ENCODE data around the gene LONP1. TPM values are rescaled to one million over a fixed set of nuclear protein-coding genes. Genes with fewer than 3 reads are reported as not detected.

The LONP1 gene
- total RNA-seq, 1 donor = 163 TPM

GRCh38 chr19:5711025-5711424, 8.9 kb downstream of the LONP1 start:
- H4K20me1 ChIP-seq (ENCODE audit: insufficient read depth, low read length) = peaks cover 7% of the 10 kb centered on the region
- H3K9me3 ChIP-seq (ENCODE audit: low read depth, low read length) = no peaks in the 10 kb centered on the region
- peaks cover 30% of the 10 kb centered on the region for H3K79me2 ChIP-seq (ENCODE audit: insufficient read depth, low read length)
- no peaks in the 10 kb centered on the region for H3K4me1 ChIP-seq (ENCODE audit: insufficient read depth, low read length)
- H3K36me3 ChIP-seq (ENCODE audit: insufficient read depth, low read length) = peaks cover 48% of the 10 kb centered on the region
- no peak overlapping the region for H3K4me3 ChIP-seq (ENCODE audit: insufficient read depth, low read length)
- H3K27ac ChIP-seq (ENCODE audit: low read depth, low read length) = no peak overlapping the region
- no peak overlapping the region for H3K4me2 ChIP-seq (ENCODE audit: insufficient read depth, low read length)
- no peak for DNase-seq (ENCODE audit: insufficient read length, low spot score, missing footprints)
- no peak overlapping the region for H2AFZ ChIP-seq (ENCODE audit: low read length)
- no peaks in the 10 kb centered on the region for H3K27me3 ChIP-seq (ENCODE audit: insufficient read depth, low read length)
- TF ChIP-seq CTCF (IDR thresholded peaks at IDR 0.05; ENCODE audit: extremely low read depth, low read depth, low read length) = no peak

- Histone ChIP-seq H3K36me3 (ENCODE audit: insufficient read depth, low read length) (peaks cover 62% of the 10 kb centered on the region), H3K27me3 (ENCODE audit: insufficient read depth, low read length) (no peaks in the 10 kb centered on the region), H2AFZ (ENCODE audit: low read length) (no peak overlapping the region), H3K4me2 (ENCODE audit: insufficient read depth, low read length) (no peak overlapping the region), H3K79me2 (ENCODE audit: insufficient read depth, low read length) (peaks cover 6% of the 10 kb centered on the region), H3K27ac (ENCODE audit: low read depth, low read length) (no peak overlapping the region), H3K4me1 (ENCODE audit: insufficient read depth, low read length) (no peaks in the 10 kb centered on the region), H3K9me3 (ENCODE audit: low read depth, low read length) (no peaks in the 10 kb centered on the region), H4K20me1 (ENCODE audit: insufficient read depth, low read length) (peaks cover 7% of the 10 kb centered on the region), H3K4me3 (ENCODE audit: insufficient read depth, low read length) (no peak overlapping the region)
- no peak for TF ChIP-seq CTCF (IDR thresholded peaks at IDR 0.05; ENCODE audit: extremely low read depth, low read depth, low read length)
- DNase-seq (ENCODE audit: insufficient read length, low spot score, missing footprints) = peak; percentile 73
Observed at GRCh38 chr19:5707576-5708575, 12.1 kb downstream of the LONP1 start.

DNA sequence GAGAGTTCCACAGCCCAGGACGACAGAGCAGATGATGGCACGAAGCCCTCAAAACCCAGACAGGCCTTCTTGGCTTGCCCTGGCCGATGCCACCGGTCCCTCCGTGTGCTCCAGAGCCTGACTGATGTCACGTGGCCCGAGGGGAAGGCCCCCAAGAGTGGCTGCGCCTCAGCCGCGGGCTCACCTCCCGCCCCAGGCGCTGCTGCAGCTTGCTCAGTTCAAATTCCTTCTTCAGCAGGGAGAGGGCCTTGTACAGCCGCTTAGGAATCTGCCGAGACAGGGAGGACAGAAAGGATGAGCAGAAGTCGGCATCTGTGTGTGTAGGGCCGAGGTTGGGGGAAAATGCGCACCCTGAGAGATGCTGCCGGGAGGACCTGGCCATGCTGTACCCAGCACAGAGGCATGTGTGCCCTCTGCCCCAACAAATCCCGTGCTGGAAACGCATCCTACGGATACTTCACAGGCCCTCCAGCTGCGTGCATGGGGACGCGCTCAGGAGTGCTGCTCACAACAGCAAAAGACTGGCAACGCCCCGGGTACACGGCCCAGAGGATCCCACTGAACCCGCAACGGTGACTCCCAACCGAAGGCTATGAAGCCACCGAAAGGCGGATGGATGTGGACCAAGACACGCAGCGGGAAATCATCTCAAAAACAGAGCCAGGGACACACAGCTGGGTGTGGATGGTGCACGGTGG, 12.9 kb downstream of the LONP1 start:
- Histone ChIP-seq H3K79me2 (ENCODE audit: insufficient read depth, low read length) (peaks cover 4% of the 10 kb centered on the region), H3K9me3 (ENCODE audit: low read depth, low read length) (no peaks in the 10 kb centered on the region), H3K27ac (ENCODE audit: low read depth, low read length) (no peak overlapping the region), H3K36me3 (ENCODE audit: insufficient read depth, low read length) (peaks cover 54% of the 10 kb centered on the region), H3K4me2 (ENCODE audit: insufficient read depth, low read length) (no peak overlapping the region), H2AFZ (ENCODE audit: low read length) (no peak overlapping the region), H3K27me3 (ENCODE audit: insufficient read depth, low read length) (no peaks in the 10 kb centered on the region), H3K4me3 (ENCODE audit: insufficient read depth, low read length) (no peak overlapping the region), H3K4me1 (ENCODE audit: insufficient read depth, low read length) (no peaks in the 10 kb centered on the region), H4K20me1 (ENCODE audit: insufficient read depth, low read length) (peaks cover 4% of the 10 kb centered on the region)
- peak; percentile 65 for DNase-seq (ENCODE audit: insufficient read length, low spot score, missing footprints)
- no peak for TF ChIP-seq CTCF (IDR thresholded peaks at IDR 0.05; ENCODE audit: extremely low read depth, low read depth, low read length)

DNA sequence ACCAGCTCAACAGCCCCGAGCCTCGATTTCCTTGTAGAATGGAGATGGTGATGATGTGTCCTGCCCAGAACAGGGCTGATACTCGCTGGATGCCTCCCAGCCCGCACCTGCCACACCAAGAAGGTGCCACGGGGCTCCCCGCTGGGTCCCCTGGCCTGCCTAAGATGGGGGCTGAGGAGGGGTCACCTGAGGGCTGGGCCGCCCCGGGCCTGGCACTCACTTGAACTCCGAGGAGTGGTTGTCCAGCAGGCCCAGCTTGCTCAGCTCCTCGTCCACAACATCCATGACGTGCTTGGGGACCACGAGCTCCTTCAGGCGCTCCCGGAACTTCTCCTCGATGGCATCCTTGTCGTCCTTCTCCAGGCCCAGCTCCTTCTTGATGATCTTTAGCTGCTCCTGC, 14.4 kb downstream of the LONP1 start:
- TF ChIP-seq CTCF (IDR thresholded peaks at IDR 0.05; ENCODE audit: extremely low read depth, low read depth, low read length) = no peak
- Histone ChIP-seq H3K9me3 (ENCODE audit: low read depth, low read length) (no peaks in the 10 kb centered on the region), H3K4me2 (ENCODE audit: insufficient read depth, low read length) (no peak overlapping the region), H2AFZ (ENCODE audit: low read length) (no peak overlapping the region), H3K4me1 (ENCODE audit: insufficient read depth, low read length) (no peaks in the 10 kb centered on the region), H3K27me3 (ENCODE audit: insufficient read depth, low read length) (no peaks in the 10 kb centered on the region), H3K36me3 (ENCODE audit: insufficient read depth, low read length) (peaks cover 46% of the 10 kb centered on the region), H4K20me1 (ENCODE audit: insufficient read depth, low read length) (peaks cover 4% of the 10 kb centered on the region), H3K4me3 (ENCODE audit: insufficient read depth, low read length) (no peak overlapping the region), H3K27ac (ENCODE audit: low read depth, low read length) (no peak overlapping the region), H3K79me2 (ENCODE audit: insufficient read depth, low read length) (peaks cover 7% of the 10 kb centered on the region)
- DNase-seq (ENCODE audit: insufficient read length, low spot score, missing footprints) = peak; percentile 67
